Subcutaneous abdominal adipose tissue (tissue), 5 donors: Measurements from ENCODE around the gene NYAP1.

ENCODE experiments used
- H3K27ac ChIP-seq: one replicate; pipeline ENCODE4 v1.7.0; 2013; ENCODE audit warnings: low read depth, mild to moderate bottlenecking, inconsistent platforms, low read length, moderate library complexity
- H3K27me3 ChIP-seq, 5 donors: one replicate each; pipeline ENCODE4 v1.7.0; 2013; ENCODE audit warnings: low read length in 5 of 5, inconsistent platforms in 1 of 5; ENCODE audit not compliant: control insufficient read depth in 5 of 5, insufficient read depth in 4 of 5
- H3K36me3 ChIP-seq, 5 donors: one replicate each; pipeline ENCODE4 v1.7.0; 2013; ENCODE audit warnings: low read length in 5 of 5; ENCODE audit not compliant: control insufficient read depth in 5 of 5, insufficient read depth in 5 of 5
- H3K4me1 ChIP-seq, 5 donors: one replicate each; pipeline ENCODE4 v1.7.0; 2013; ENCODE audit warnings: low read length in 5 of 5, mild to moderate bottlenecking in 3 of 5, moderate library complexity in 1 of 5; ENCODE audit not compliant: control insufficient read depth in 5 of 5, insufficient read depth in 5 of 5
- H3K4me3 ChIP-seq, 5 donors: one replicate each; pipeline ENCODE4 v1.7.0; 2013; ENCODE audit warnings: low read length in 5 of 5, low read depth in 1 of 5
- H3K9ac ChIP-seq, 5 donors: one replicate each; pipeline ENCODE4 v1.7.0; 2013; ENCODE audit warnings: low read length in 5 of 5, mild to moderate bottlenecking in 4 of 5, moderate library complexity in 3 of 5
- H3K9me3 ChIP-seq, 5 donors: one replicate each; pipeline ENCODE4 v1.7.0; 2013; ENCODE audit warnings: low read length in 5 of 5; ENCODE audit not compliant: control insufficient read depth in 5 of 5
- donor health status: healthy.
- donor health status: healthy.
- donor health status: healthy.
- donor health status: healthy.
- donor health status: healthy.

Gene NYAP1

GRCh38 chr7:100472121-100472851 lies 11.4 kb upstream of the NYAP1 start:
- Histone ChIP-seq H3K36me3 (peaks cover 0 to 36% (median 14%) of the 10 kb centered on the region in 5 donors), H3K27ac (peak overlapping the region; percentile 83), H3K4me1 (peaks cover 11 to 49% (median 36%) of the 10 kb centered on the region in 5 donors)

GRCh38 chr7:100472854-100473499 lies 10.8 kb upstream of the NYAP1 start:
- peaks cover 0 to 29% (median 13%) of the 10 kb centered on the region in 5 donors for H3K36me3 ChIP-seq
- H3K4me1 ChIP-seq = peaks cover 11 to 53% (median 40%) of the 10 kb centered on the region in 5 donors
- no peaks in the 10 kb centered on the region for H3K9me3 ChIP-seq
- peak overlapping the region; percentile 83 for H3K27ac ChIP-seq
- H3K4me3 ChIP-seq = no peak overlapping the region
- no peaks in the 10 kb centered on the region for H3K27me3 ChIP-seq
- H3K9ac ChIP-seq = peak overlapping the region; percentile 17 to 76 (median 38)

More at GRCh38 chr7:100472121-100472851, 11.4 kb upstream of the NYAP1 start:
- H3K4me3 ChIP-seq = no peak overlapping the region
- no peaks in the 10 kb centered on the region for H3K9me3 ChIP-seq
- H3K9ac ChIP-seq = peak overlapping the region in 2 of 5 donors; percentile 17 to 76
- no peaks in the 10 kb centered on the region for H3K27me3 ChIP-seq

DNA sequence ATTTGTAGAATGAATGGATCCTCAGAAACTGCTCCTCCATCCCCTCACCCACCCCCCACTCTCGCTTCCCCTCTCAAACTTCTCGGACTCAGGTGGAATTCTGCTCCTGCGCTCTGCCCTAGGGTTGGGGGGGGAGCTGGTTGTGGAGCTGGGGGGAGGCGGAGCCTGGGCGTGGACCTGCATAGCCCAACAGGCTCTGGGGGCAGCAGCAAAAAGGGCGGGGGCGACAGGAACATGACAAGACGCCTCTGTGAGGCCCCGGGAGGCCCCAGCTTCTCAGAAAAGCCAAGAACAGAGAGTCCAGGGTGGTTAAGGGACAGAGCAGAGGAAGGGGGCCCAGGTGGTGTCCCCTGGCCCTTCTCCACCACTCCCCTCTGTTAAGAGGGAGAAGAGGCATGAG lies 8.2 kb upstream of the NYAP1 start:
- Histone ChIP-seq H3K9ac (peak overlapping the region in 1 of 5 donors; percentile 10), H3K9me3 (no peaks in the 10 kb centered on the region), H3K27me3 (no peaks in the 10 kb centered on the region), H3K4me3 (no peak overlapping the region), H3K4me1 (peaks cover 11 to 57% (median 44%) of the 10 kb centered on the region in 5 donors), H3K27ac (no peak overlapping the region), H3K36me3 (peaks cover 0 to 19% (median 12%) of the 10 kb centered on the region in 5 donors)

DNA sequence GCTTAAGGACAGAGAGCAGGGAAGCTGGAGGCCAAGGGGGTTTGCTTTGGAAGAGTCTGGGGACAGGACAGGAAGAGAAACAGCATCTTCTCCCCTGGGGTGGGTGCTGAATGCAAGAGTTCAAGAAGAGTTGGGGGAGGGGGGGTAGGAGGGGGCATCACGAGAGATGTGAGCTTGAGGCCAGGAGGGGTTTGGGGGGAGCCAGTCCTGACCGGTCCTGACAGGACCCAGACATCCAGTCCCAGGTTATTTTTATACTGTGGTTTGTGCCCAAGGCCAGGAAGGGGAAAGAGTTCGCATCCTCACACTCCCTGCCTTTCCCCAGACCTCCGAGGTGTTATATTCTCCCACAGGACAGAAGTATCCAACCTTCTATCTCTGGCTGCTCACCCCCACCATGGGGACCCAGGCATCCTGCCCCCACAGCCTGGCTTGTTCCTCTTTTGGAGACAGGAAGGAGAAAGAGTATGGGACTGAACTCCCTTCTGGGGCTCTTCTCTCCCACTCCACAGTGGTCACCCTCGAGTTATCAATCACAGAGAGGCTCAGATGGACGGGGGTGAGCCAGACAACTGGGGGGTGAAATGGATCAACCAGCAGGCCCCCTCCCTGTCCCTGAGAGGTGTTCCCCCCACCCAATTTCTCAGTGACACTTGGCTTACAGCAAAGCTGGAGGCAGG lies 7.5 kb upstream of the NYAP1 start:
- peaks cover 0 to 15% (median 10%) of the 10 kb centered on the region in 5 donors for H3K36me3 ChIP-seq
- H3K4me1 ChIP-seq = peaks cover 11 to 57% (median 44%) of the 10 kb centered on the region in 5 donors
- no peaks in the 10 kb centered on the region for H3K9me3 ChIP-seq
- H3K9ac ChIP-seq = peak overlapping the region in 4 of 5 donors; percentile 38 to 95 (median 60)
- peak overlapping the region; percentile 89 for H3K27ac ChIP-seq
- H3K27me3 ChIP-seq = no peaks in the 10 kb centered on the region
- H3K4me3 ChIP-seq = peak overlapping the region; percentile 62 to 94 (median 88)

DNA sequence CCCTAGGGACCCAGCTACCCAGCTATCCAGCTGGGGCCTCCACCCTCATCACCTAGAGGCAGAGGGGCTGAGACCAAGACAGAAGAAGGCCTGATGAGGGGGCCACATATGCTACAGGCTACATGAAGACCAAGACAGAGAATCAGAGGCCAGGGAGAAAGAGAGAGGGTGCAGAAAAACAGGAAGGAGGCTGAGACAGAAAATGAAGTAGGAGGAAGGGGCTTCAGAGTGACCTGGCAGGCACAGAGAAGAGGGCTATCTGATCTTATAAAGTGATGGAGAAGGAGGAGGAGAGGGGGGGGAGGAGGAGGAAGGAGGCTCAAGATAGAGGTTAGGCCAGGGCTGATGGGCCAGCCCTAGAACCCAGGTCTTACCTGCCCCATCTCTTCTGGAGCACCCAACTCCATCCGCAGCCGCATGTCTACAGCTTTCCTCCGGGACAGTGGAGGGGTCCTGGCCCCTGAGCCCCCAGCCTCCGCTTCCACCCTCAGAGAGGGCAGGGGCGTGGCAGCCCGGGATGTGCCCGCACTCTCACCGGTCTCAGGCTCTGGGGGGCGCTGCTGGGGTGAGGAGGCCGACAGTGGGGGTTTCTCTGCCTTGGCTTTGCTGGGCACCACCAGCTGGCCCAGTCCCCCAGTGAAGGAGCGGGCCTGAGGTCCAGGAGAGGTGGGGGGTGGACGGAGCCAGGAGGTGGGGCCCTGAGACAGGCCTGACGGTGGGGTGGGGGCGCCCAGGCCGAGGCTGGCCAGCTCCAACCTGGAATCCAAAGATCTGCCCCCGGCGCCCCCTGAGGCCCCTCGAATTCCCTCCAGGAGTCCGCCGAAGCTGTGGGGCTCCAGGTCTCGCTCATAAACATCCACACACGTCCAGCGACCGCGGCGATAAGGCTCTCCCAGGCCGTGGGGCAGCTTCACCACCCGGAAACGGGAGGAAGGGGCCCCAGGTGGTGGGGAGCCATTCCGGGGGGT lies 6.5 kb upstream of the NYAP1 start:
- peak overlapping the region in 4 of 5 donors; percentile 61 to 95 (median 78) for H3K9ac ChIP-seq
- H3K27ac ChIP-seq = peak overlapping the region; percentile 89
- peaks cover 11 to 57% (median 44%) of the 10 kb centered on the region in 5 donors for H3K4me1 ChIP-seq
- peak overlapping the region; percentile 62 to 94 (median 88) for H3K4me3 ChIP-seq
- H3K36me3 ChIP-seq = peaks cover 0 to 10% (median 9%) of the 10 kb centered on the region in 5 donors
- H3K27me3 ChIP-seq = no peaks in the 10 kb centered on the region
- H3K9me3 ChIP-seq = no peaks in the 10 kb centered on the region

GRCh38 chr7:100477871-100478267 lies 5.9 kb upstream of the NYAP1 start:
- peaks cover 12 to 55% (median 46%) of the 10 kb centered on the region in 5 donors for H3K4me1 ChIP-seq
- peak overlapping the region; percentile 89 for H3K27ac ChIP-seq

DNA sequence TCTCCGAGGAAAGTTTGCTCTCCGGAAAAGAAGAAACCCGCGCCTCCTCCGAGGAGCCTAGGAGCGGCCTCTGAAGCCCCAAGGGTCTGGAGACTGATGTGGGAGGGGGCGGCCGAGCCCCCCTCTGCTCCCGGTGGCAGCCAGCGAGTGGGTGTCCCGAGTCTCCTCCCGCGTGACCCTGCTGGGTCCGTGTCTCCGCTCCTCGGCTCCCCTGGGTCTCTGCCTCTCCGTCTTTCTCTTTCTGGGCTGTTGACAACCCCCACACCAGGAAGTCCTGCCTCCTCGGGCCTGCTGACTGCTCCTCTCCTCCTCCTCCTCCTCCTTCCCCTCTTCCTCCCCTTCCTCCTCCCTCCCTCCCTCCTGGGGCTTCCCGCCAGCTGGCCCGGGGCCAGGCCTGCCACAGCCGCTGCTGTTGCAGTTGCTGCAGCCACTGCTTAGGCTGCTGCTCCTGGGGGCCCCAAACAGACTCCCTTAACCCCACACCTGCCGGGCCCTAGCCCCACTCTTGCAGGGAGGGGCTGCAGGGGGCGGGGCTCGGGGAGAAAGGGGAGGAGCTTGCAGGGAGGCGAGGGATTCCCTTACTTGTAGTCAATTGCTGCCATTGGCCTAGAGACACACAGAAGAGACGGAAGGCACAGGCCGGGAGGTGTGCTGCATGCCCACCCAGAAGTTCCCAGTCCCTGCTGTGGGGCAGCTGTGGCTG lies 4.6 kb upstream of the NYAP1 start, which contains the start of gene TSC22D4:
Gene TSC22D4 (minus strand): TSS at position 257 of the 703 bp plus-strand sequence. CDS start 1,176 bp downstream, outside the sequence.
- peak within 1 kb of the TSS; percentile 87 to 94 (median 89) for H3K4me3 ChIP-seq
- H3K4me1 ChIP-seq = peaks cover 8 to 48% (median 41%) of the 10 kb centered on the region in 5 donors
- H3K9me3 ChIP-seq = no peaks in the 10 kb centered on the region
- H3K9ac ChIP-seq = peak within 1 kb of the TSS; percentile 84 to 95 (median 92)
- H3K27me3 ChIP-seq = no peaks in the 10 kb centered on the region
- H3K36me3 ChIP-seq = peaks cover 0 to 5% (median 5%) of the 10 kb centered on the region in 5 donors
- peak within 1 kb of the TSS; percentile 89 for H3K27ac ChIP-seq

More at GRCh38 chr7:100477871-100478267, 5.9 kb upstream of the NYAP1 start:
- Histone ChIP-seq H3K36me3 (peaks cover 0 to 10% (median 9%) of the 10 kb centered on the region in 5 donors), H3K27me3 (no peaks in the 10 kb centered on the region), H3K4me3 (peak overlapping the region; percentile 87 to 94 (median 89)), H3K9ac (peak overlapping the region; percentile 38 to 95 (median 92)), H3K9me3 (no peaks in the 10 kb centered on the region)

DNA sequence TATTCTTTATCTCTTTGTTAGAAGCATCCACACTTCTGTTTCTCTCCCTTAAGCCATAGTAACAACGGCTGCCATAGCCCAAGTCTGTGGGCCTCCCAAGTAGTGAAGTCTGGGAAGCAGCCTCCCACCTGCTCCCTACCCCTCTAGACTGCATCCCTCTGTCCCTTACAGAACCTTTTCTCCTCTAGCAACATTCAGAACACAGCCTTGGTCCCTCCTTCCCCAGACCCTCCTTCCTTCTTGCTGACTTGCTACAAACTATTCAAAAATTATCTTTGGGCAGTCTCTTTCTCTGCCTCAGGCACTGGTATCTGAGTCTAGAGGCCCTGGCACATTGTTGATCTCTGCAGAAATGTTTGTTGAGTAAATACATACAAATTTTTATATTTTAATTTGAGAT lies 2.3 kb upstream of the NYAP1 start:
- Histone ChIP-seq H3K27ac (no peak overlapping the region), H3K9me3 (no peaks in the 10 kb centered on the region), H3K4me1 (peaks cover 7 to 47% (median 32%) of the 10 kb centered on the region in 5 donors), H3K36me3 (no peaks in the 10 kb centered on the region), H3K27me3 (no peaks in the 10 kb centered on the region), H3K4me3 (no peak overlapping the region), H3K9ac (no peak overlapping the region)
